ENCODE data around the gene FADS1. TPM values are rescaled to one million over a fixed set of nuclear protein-coding genes. Genes with fewer than 3 reads are reported as not detected.

Gene FADS1
- total RNA-seq, 4 donors from 2014 or later = 25.4 to 209 (median 62.5) TPM

DNA sequence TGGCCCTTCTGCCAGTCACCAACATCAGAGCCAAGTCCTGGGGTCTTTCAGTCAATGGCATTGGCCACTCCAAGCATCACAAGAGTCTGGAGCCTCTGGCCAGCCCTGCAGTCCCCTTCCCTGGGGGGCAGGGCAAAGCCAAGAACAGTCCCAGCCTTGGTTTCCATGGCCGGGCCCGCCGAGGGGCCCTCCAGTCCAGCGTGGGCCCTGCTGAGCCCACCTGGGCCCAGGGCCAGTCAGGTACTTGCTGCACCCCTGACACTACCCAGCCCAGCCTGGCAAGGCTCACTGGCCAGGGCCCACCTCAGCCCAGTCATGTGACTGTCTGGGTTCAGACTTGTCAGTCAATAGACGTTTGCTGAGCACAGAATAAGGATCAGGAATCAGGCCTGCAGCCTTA, 35.2 kb downstream of the FADS1 start:
- Histone ChIP-seq H3K4me1 (peaks cover 0 to 5% of the 10 kb centered on the region in 2 donors), H3K4me3 (no peak overlapping the region), H3K36me3 (peaks cover 0 to 9% of the 10 kb centered on the region in 2 donors), H3K9me3 (no peaks in the 10 kb centered on the region), H3K27ac (no peak overlapping the region), H3K27me3 (no peaks in the 10 kb centered on the region)
- TF ChIP-seq, protein P1, sequence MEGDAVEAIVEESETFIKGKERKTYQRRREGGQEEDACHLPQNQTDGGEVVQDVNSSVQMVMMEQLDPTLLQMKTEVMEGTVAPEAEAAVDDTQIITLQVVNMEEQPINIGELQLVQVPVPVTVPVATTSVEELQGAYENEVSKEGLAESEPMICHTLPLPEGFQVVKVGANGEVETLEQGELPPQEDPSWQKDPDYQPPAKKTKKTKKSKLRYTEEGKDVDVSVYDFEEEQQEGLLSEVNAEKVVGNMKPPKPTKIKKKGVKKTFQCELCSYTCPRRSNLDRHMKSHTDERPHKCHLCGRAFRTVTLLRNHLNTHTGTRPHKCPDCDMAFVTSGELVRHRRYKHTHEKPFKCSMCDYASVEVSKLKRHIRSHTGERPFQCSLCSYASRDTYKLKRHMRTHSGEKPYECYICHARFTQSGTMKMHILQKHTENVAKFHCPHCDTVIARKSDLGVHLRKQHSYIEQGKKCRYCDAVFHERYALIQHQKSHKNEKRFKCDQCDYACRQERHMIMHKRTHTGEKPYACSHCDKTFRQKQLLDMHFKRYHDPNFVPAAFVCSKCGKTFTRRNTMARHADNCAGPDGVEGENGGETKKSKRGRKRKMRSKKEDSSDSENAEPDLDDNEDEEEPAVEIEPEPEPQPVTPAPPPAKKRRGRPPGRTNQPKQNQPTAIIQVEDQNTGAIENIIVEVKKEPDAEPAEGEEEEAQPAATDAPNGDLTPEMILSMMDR (IDR thresholded peaks at IDR 0.05 in 4 of 5, conservative IDR thresholded peaks at IDR 0.05 in 1 of 5) = no peak
- no peak for TF ChIP-seq POLR2A (IDR thresholded peaks at IDR 0.05)
- no peak for ATAC-seq
- in situ Hi-C loops (cut with MboI; ENCODE audit: low sequenced_read_pairs in 4 of 4) (loop anchor here in 1 of 4 donors (25.0 kb wide), 1 partner anchor 531 kb away; no protein-coding TSS in a partner anchor), intact Hi-C loops (cut with DNase I; ENCODE audit: low total_unique reads) (no loop called here)
- DNase-seq = no peak

DNA sequence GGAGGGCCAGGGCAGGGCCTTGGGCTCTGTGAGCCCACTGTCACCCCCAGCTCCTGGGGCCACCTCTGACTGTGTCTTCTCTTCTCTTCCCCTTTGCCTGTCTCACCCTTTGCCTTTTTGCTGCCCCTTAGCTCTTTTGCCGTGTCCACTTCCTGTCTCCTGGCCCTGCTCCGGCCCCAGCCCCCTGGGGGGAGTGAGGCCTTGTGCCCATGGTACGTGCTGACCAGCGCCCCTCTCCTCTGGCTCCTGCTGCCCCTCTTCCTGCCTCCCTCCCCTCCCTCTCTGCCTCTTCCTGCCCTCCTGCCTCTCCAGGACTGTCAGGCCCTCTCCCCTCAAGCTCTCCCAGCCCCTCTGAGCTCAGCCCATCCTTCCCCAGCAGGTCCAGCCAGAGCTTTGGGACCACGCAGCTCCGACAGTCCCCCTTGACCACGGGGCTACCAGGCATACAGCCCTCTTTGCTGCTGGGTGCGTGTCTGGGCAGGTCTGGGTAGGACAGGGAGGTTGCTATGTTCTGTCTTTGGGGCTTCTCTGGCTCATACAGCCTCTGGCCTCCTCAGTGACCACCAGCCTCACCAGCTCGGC, 36.1 kb downstream of the FADS1 start:
- intact Hi-C loops (cut with DNase I; ENCODE audit: low total_unique reads) (no loop called here), in situ Hi-C loops (cut with MboI; ENCODE audit: low sequenced_read_pairs in 4 of 4) (loop anchor here in 1 of 4 donors (25.0 kb wide), 1 partner anchor 532 kb away; no protein-coding TSS in a partner anchor)
- TF ChIP-seq, protein P1 (IDR thresholded peaks at IDR 0.05 in 4 of 5, conservative IDR thresholded peaks at IDR 0.05 in 1 of 5) = no peak
- TF ChIP-seq POLR2A (IDR thresholded peaks at IDR 0.05) = no peak
- H3K9me3 ChIP-seq = no peaks in the 10 kb centered on the region
- H3K27me3 ChIP-seq = no peaks in the 10 kb centered on the region
- peaks cover 0 to 1% of the 10 kb centered on the region in 2 donors for H3K36me3 ChIP-seq
- no peak overlapping the region for H3K27ac ChIP-seq
- no peak overlapping the region for H3K4me3 ChIP-seq
- ATAC-seq = no peak
- H3K4me1 ChIP-seq = peaks cover 0 to 5% of the 10 kb centered on the region in 2 donors
- DNase-seq = no peak

DNA sequence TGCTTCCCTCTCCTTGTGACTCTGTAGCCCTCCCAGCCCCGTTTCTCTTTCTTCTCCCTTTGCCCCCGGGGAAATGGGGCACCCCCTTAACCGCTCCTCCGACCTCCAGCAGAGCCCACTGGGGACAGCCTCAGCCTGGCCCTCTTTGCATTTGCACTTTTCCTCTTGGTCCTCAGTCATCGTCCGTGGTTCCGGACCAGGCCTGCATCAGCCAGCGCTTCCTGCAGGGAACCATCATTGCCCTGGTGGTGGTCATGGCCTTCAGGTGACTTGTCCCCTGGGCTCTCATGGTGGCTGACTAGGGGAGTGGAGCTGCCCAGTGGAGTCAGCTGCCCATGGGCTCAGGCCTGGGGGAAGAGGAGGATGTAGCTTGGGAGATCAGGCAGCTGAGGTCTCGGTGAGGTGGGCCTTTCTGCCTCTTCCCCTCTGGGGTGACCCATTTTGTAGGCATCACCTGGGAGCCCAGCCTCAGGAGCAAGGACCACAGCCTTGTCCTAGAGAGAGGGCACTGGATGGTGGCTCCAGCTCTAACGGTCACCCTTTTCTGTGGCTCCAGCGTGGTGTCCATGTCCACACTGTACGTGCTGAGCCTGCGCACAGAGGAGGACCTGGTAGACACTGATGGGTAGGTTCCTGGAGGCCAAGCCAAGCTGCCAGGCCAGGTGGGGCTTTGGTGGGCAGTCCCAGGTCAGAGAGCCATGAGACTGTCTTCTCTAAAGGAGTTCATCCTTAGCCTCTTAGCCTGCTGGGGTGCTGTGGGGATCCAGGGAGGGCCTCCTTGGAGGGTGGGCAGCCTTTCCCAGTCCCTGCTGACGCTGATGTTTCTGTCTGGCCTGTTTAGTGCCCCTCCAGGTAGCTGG, 36.9 kb downstream of the FADS1 start:
- peaks cover 0 to 5% of the 10 kb centered on the region in 2 donors for H3K4me1 ChIP-seq
- no peak overlapping the region for H3K27ac ChIP-seq
- TF ChIP-seq, protein P1 (IDR thresholded peaks at IDR 0.05 in 4 of 5, conservative IDR thresholded peaks at IDR 0.05 in 1 of 5) = no peak
- TF ChIP-seq POLR2A (IDR thresholded peaks at IDR 0.05) = no peak
- in situ Hi-C loops (cut with MboI; ENCODE audit: low sequenced_read_pairs in 4 of 4) = loop anchor here in 1 of 4 donors (25.0 kb wide), 1 partner anchor 532 kb away; no protein-coding TSS in a partner anchor
- no peaks in the 10 kb centered on the region for H3K27me3 ChIP-seq
- DNase-seq (no peak), ATAC-seq (no peak)
- intact Hi-C loops (cut with DNase I; ENCODE audit: low total_unique reads) = no loop called here
- H3K36me3 ChIP-seq = no peaks in the 10 kb centered on the region
- H3K4me3 ChIP-seq = no peak overlapping the region
- no peaks in the 10 kb centered on the region for H3K9me3 ChIP-seq

DNA sequence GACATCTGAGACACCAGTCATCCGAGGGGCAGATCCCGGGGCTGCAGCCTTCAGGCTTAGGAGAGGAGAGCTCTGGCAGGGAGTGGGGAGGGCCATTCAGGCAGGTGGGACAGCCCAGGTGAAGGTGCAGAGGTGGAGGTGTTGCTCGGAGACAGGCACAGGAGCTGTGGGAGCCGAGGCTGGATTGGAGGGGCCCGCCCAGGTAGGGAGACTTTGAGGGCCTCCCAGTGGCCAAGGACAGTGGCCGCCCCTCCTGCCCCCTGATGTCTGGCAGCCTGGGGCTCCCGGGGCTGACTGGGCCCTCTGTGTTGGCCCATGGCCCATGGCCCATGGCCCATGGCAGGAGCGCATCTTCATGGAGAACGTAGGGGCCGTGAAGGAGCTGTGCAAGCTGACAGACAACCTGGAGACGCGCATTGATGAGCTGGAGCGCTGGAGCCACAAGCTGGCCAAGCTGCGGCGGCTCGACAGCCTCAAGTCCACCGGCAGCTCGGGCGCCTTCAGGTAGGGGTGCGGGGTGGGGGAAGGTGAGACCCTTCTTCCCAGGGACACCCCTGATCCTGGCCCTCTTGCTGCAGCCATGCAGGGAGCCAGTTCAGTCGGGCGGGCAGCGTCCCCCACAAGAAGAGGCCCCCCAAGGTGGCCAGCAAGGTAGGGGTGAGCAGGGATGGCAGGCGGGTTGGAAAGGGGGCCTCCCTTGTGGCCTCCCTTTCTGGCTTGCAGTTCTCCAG, 37.7 kb downstream of the FADS1 start:
- intact Hi-C loops (cut with DNase I; ENCODE audit: low total_unique reads) = no loop called here
- H3K27me3 ChIP-seq = no peaks in the 10 kb centered on the region

More for the DNA sequence above, 37.7 kb downstream of the FADS1 start:
- Histone ChIP-seq H3K36me3 (no peaks in the 10 kb centered on the region), H3K4me3 (no peak overlapping the region), H3K4me1 (peaks cover 0 to 5% of the 10 kb centered on the region in 2 donors), H3K9me3 (no peaks in the 10 kb centered on the region), H3K27ac (no peak overlapping the region)
- ATAC-seq (no peak), DNase-seq (no peak)
- in situ Hi-C loops (cut with MboI; ENCODE audit: low sequenced_read_pairs in 4 of 4) = loop anchor here in 1 of 4 donors (25.0 kb wide), 1 partner anchor 533 kb away; no protein-coding TSS in a partner anchor
- no peak for TF ChIP-seq POLR2A (IDR thresholded peaks at IDR 0.05)
- TF ChIP-seq, protein P1 (IDR thresholded peaks at IDR 0.05 in 4 of 5, conservative IDR thresholded peaks at IDR 0.05 in 1 of 5) = no peak

Data from gastrocnemius medialis (tissue), 4 donors.